Endothelial cell of umbilical vein (primary cell): ENCODE data around the gene TMEM175. TPM values are rescaled to one million over a fixed set of nuclear protein-coding genes. Genes with fewer than 3 reads are reported as not detected.

Source experiments
- BruUV-seq: library from RNA; stranded (reverse); fragments of 400-500 nt; replicated peaks from 2 replicates; lab custom pipeline; 2021; lab: Mats Ljungman, UMichigan
- CTCF ChIA-PET: fragments of 300-600, 350-600 bp; sonication (Branson Sonifier 250); formaldehyde crosslinking; loops from one replicate; lab custom pipeline; 2021; ENCODE audit warnings: antibody characterized with exemption, inconsistent platforms; lab: Charles Lee
- POLR2A ChIA-PET: fragments of 300-600, 350-600 bp; sonication (Branson Sonifier 250); formaldehyde crosslinking; loops from one replicate; lab custom pipeline; 2021; ENCODE audit warnings: antibody characterized with exemption, inconsistent platforms; lab: Charles Lee
- DNase-seq: peaks from one replicate; pipeline ENCODE4 v3.0.0-alpha.2; 2011; ENCODE audit warnings: low read depth, low spot score
- FAIRE-seq: peaks from 2 replicates; lab custom pipeline; 2011; peaks lifted over from hg19 to GRCh38; lab: Jason Lieb, UNC
- H2AFZ ChIP-seq: 2 replicates; pipeline ENCODE4 v1.6.0; 2012; ENCODE audit warnings: low read depth, low read length, control low read depth, inconsistent platforms
- H3K27ac ChIP-seq: 2 replicates; pipeline ENCODE4 v1.5.1; 2011; ENCODE audit warnings: low read depth, mild to moderate bottlenecking, control low read depth, low read length, moderate library complexity; ENCODE audit not compliant: insufficient read depth
- H3K27me3 ChIP-seq, 2 experiments: 2 replicates each; pipeline versions ENCODE4 v1.6.0 to v1.6.1; 2011; ENCODE audit warnings: low read length in 2 of 2, mixed read lengths in 1 of 2; ENCODE audit not compliant: control insufficient read depth in 2 of 2, insufficient read depth in 2 of 2
- H3K36me3 ChIP-seq, 2 experiments: 2 replicates in 1 of 2; 3 replicates in 1 of 2; pipeline ENCODE4 v1.5.1; 2011; ENCODE audit warnings: low read length in 2 of 2, mild to moderate bottlenecking in 1 of 2, moderate library complexity in 1 of 2; ENCODE audit not compliant: control insufficient read depth in 2 of 2, insufficient read depth in 2 of 2; ENCODE audit errors: extremely low read depth in 1 of 2
- H3K4me1 ChIP-seq: 3 replicates; pipeline ENCODE4 v1.5.1; 2011; ENCODE audit warnings: mild to moderate bottlenecking, low read length; ENCODE audit not compliant: control insufficient read depth, insufficient read depth; ENCODE audit errors: extremely low read depth
- H3K4me2 ChIP-seq: 2 replicates; pipeline ENCODE4 v1.6.1; 2011; ENCODE audit warnings: low read length, control low read depth, mixed read lengths; ENCODE audit not compliant: insufficient read depth
- H3K4me3 ChIP-seq, 3 experiments: fragments of 200-600 bp in 1 of 3; sonication (generic), shearing (Covaris generic) in 1 of 3; replicated peaks in 1 of 3; 2 replicates each; pipeline ENCODE4 v1.5.1; 2011 to 2016; ENCODE audit warnings: control low read depth in 3 of 3, low read length in 3 of 3, mild to moderate bottlenecking in 2 of 3, inconsistent platforms in 1 of 3, low read depth in 1 of 3, moderate library complexity in 1 of 3; ENCODE audit not compliant: insufficient read depth in 1 of 3
- H3K79me2 ChIP-seq: 2 replicates; pipeline ENCODE4 v1.6.0; 2012; ENCODE audit warnings: low read length, inconsistent platforms; ENCODE audit not compliant: control insufficient read depth, insufficient read depth
- H3K9ac ChIP-seq: replicated peaks from 2 replicates; pipeline ENCODE3; 2011; ENCODE audit warnings: low read length, control low read depth; ENCODE audit not compliant: insufficient read depth; ENCODE audit errors: extremely low read depth
- H3K9me1 ChIP-seq: replicated peaks from 3 replicates; pipeline ENCODE4 v1.6.0; 2011; ENCODE audit warnings: mild to moderate bottlenecking, low read length; ENCODE audit not compliant: control insufficient read depth, insufficient read depth; ENCODE audit errors: extremely low read depth
- H3K9me3 ChIP-seq: replicated peaks from 2 replicates; pipeline ENCODE4 v1.5.1; 2012; ENCODE audit warnings: low read length, inconsistent platforms; ENCODE audit not compliant: control insufficient read depth, insufficient read depth
- H4K20me1 ChIP-seq: replicated peaks from 2 replicates; pipeline ENCODE3; 2011; ENCODE audit warnings: mild to moderate bottlenecking, low read length; ENCODE audit not compliant: control insufficient read depth, insufficient read depth; ENCODE audit errors: extremely low read depth
- CTCF ChIP-seq, 2 donors: IDR thresholded peaks; 1 replicate in 1 of 2; 2 replicates in 1 of 2; pipeline ENCODE4 v1.5.1; 2011; ENCODE audit warnings: low read length in 2 of 2, mild to moderate bottlenecking in 2 of 2, moderate library complexity in 2 of 2, control low read depth in 1 of 2, inconsistent platforms in 1 of 2, low read depth in 1 of 2; ENCODE audit not compliant: insufficient read depth in 1 of 2; ENCODE audit errors: extremely low read depth in 1 of 2
- EZH2 ChIP-seq: IDR thresholded peaks from 2 replicates; pipeline ENCODE4 v1.6.1; 2012; ENCODE audit warnings: borderline replicate concordance, low read depth, mild to moderate bottlenecking, moderate library complexity, low read length, inconsistent platforms; ENCODE audit not compliant: severe bottlenecking
- FOS ChIP-seq: IDR thresholded peaks from 2 replicates; pipeline ENCODE4 v1.6.1; 2011; ENCODE audit warnings: mild to moderate bottlenecking, low read length, moderate library complexity, borderline replicate concordance; ENCODE audit not compliant: insufficient read depth
- GATA2 ChIP-seq: IDR thresholded peaks from 2 replicates; pipeline ENCODE4 v1.7.0; 2011; ENCODE audit warnings: low read depth, mild to moderate bottlenecking, moderate library complexity, mixed read lengths, low read length; ENCODE audit not compliant: insufficient read length, insufficient read depth
- JUN ChIP-seq: IDR thresholded peaks from 2 replicates; pipeline ENCODE4 v1.6.1; 2011; ENCODE audit warnings: borderline replicate concordance, low read depth; ENCODE audit not compliant: insufficient read length, insufficient read depth
- MAX ChIP-seq: IDR thresholded peaks from 2 replicates; pipeline ENCODE4 v1.6.1; 2011; ENCODE audit not compliant: insufficient read depth, insufficient read length
- MYC ChIP-seq: IDR thresholded peaks from one replicate; pipeline ENCODE4 v1.6.1; 2011; ENCODE audit warnings: mild to moderate bottlenecking, low read depth, low read length
- POLR2A ChIP-seq: IDR thresholded peaks from 2 replicates; pipeline ENCODE4 v1.6.1; 2012; ENCODE audit warnings: low read depth, mild to moderate bottlenecking, control low read depth, low read length
- dilution Hi-C: fragments of 300-500 bp; cut with MboI; formaldehyde crosslinking; loops from one replicate; pipeline ENCODE4 v1.15.0; 2019; ENCODE audit warnings: low sequenced_read_pairs; ENCODE audit not compliant: extremely low pct_ligation_motif_present
- intact Hi-C: fragments of 100-400 bp; cut with micrococcal nuclease; formaldehyde crosslinking; loops from one replicate; pipeline ENCODE4 v1.10.0; 2022
- polyA plus RNA-seq, 4 experiments: library from polyadenylated mRNA; depleted of rRNA in 3 of 4; stranded (reverse) in 3 of 4; unstranded in 1 of 4; fragments of >200 nt; gene quantifications; 2 replicates each; pipeline versions ENCODE4 v1.2.1 to v1.2.3, GENCODE V29; 2011 to 2012; ENCODE audit warnings: missing spikeins in 1 of 4
- total RNA-seq: library from RNA; stranded (reverse); gene quantifications from 2 replicates; pipeline ENCODE4 v1.2.3, GENCODE V29; 2021

TMEM175 gene
- total and polyA plus RNA-seq, 2 donors (not counting 3 experiments of a cell fraction or from before 2014, with no cell fraction given): 21.9 to 80.1 TPM

- Histone ChIP-seq H3K9me3 (no peaks in the 10 kb centered on the region), H4K20me1 (no peaks in the 10 kb centered on the region), H2AFZ (no peak overlapping the region), H3K9me1 (no peaks in the 10 kb centered on the region), H3K9ac (no peak overlapping the region), H3K27me3 (no peaks in the 10 kb centered on the region), H3K36me3 (peaks cover 0 to 2% of the 10 kb centered on the region in 2 experiments), H3K4me3 (peak overlapping the region in 2 of 3 experiments; percentile 67 to 89), H3K4me1 (peaks cover 17% of the 10 kb centered on the region), H3K79me2 (no peaks in the 10 kb centered on the region), H3K4me2 (peak overlapping the region; percentile 92), H3K27ac (no peak overlapping the region)
- FAIRE-seq (no peak), DNase-seq (no peak)
- ChIA-PET CTCF (interaction anchor here (0.7 to 2.5 kb wide), 21 partner anchors 10 to 304 kb away, joined by 3 to 35 read pairs (median 4); partner anchors contain the start of genes GAK and TMEM175), POLR2A (no interaction called here)
- TF ChIP-seq CTCF (IDR thresholded peaks at IDR 0.05; ENCODE audit: extremely low read depth in 1 of 2, insufficient read depth in 1 of 2, low read depth in 1 of 2, low read length in 2 of 2) (no peak), POLR2A (no peak), EZH2 (no peak), MAX (no peak), MYC (no peak), GATA2 (no peak), FOS (no peak), JUN (no peak)
- BruUV-seq: no TSS peak
- intact Hi-C loops (loop anchor here (1.0 to 5.0 kb wide), 5 partner anchors 15 to 246 kb away; partner anchors contain the start of genes DGKQ, GAK and TMEM175), dilution Hi-C loops (no loop called here)
Measured at GRCh38 chr4:987624-988513, 55.6 kb downstream of the TMEM175 start.
